SK-N-SH (cell line): ENCODE results near the gene SALL3. TPM values are rescaled to one million over a fixed set of nuclear protein-coding genes. Genes with fewer than 3 reads are reported as not detected.

Source experiments
- CTCF ChIA-PET: fragments of 300-600, 350-600 bp; formaldehyde crosslinking; extraction: SDS; loops from one replicate; lab custom pipeline; 2021; lab: Yijun Ruan, JAX
- POLR2A ChIA-PET: fragments of 350-600 bp; sonication (Branson Sonifier 250); formaldehyde crosslinking; extraction: SDS; loops from one replicate; lab custom pipeline; 2020; ENCODE audit warnings: antibody characterized with exemption, inconsistent platforms; lab: Yijun Ruan, JAX
- DNase-seq: peaks from one replicate; pipeline ENCODE4 v3.0.0; 2012
- H2AFZ ChIP-seq: fragments of 200-600 bp; sonication (generic); 2 replicates; pipeline ENCODE4 v1.8.1; 2016; ENCODE audit warnings: antibody characterized with exemption, mild to moderate bottlenecking, low read depth
- H3F3A ChIP-seq: fragments of 200-600 bp; sonication (generic); replicated peaks from 2 replicates; pipeline ENCODE3; 2016; ENCODE audit warnings: antibody characterized with exemption, mild to moderate bottlenecking; ENCODE audit not compliant: insufficient read depth
- H3K27ac ChIP-seq, 2 experiments: fragments of 200-500 bp in 1 of 2; fragments of 200-600 bp in 1 of 2; sonication (Bioruptor generic) in 1 of 2; sonication (generic), shearing (Covaris generic) in 1 of 2; 2 replicates each; pipeline versions ENCODE4 v1.5.1 to v1.6.1; 2014 to 2016; ENCODE audit warnings: low read depth in 2 of 2, inconsistent platforms in 1 of 2, low read length in 1 of 2, mild to moderate bottlenecking in 1 of 2, mixed read lengths in 1 of 2
- H3K27me3 ChIP-seq: fragments of 200-600 bp; sonication (generic), shearing (Covaris generic); 2 replicates; pipeline ENCODE4 v1.6.1; 2016; ENCODE audit warnings: mixed run types; ENCODE audit not compliant: insufficient read depth
- H3K36me3 ChIP-seq, 2 experiments: fragments of 200-500 bp in 1 of 2; fragments of 200-600 bp in 1 of 2; sonication (Bioruptor generic) in 1 of 2; sonication (generic) in 1 of 2; replicated peaks in 1 of 2; 2 replicates each; pipeline versions ENCODE3 to v1.5.1; 2014 to 2016; ENCODE audit warnings: low read length in 1 of 2, mild to moderate bottlenecking in 1 of 2; ENCODE audit not compliant: insufficient read depth in 2 of 2, control insufficient read depth in 1 of 2
- H3K4me1 ChIP-seq, 2 experiments: fragments of 200-500 bp in 1 of 2; fragments of 200-600 bp in 1 of 2; sonication (Bioruptor generic) in 1 of 2; sonication (generic), shearing (Covaris generic) in 1 of 2; 2 replicates each; pipeline versions ENCODE4 v1.5.1 to v1.6.1; 2014 to 2016; ENCODE audit warnings: low read depth in 1 of 2, low read length in 1 of 2, mixed run types in 1 of 2; ENCODE audit not compliant: insufficient read depth in 2 of 2, control insufficient read depth in 1 of 2
- H3K4me2 ChIP-seq: fragments of 200-600 bp; sonication (generic), shearing (Covaris generic); 2 replicates; pipeline ENCODE4 v1.6.1; 2017; ENCODE audit warnings: mixed run types
- H3K4me3 ChIP-seq, 2 experiments: fragments of 200-500 bp in 1 of 2; fragments of 200-600 bp in 1 of 2; sonication (Bioruptor generic) in 1 of 2; sonication (generic), shearing (Covaris generic) in 1 of 2; 2 replicates each; pipeline versions ENCODE4 v1.5.1 to v1.8.1; 2014 to 2016; ENCODE audit warnings: low read depth in 2 of 2, inconsistent platforms in 1 of 2, low read length in 1 of 2, mild to moderate bottlenecking in 1 of 2, mixed read lengths in 1 of 2, moderate library complexity in 1 of 2
- H3K79me2 ChIP-seq: fragments of 200-600 bp; sonication (generic); 2 replicates; pipeline ENCODE4 v1.8.1; 2017; ENCODE audit warnings: mild to moderate bottlenecking; ENCODE audit not compliant: insufficient read depth
- H3K9ac ChIP-seq: fragments of 200-600 bp; sonication (generic); 2 replicates; pipeline ENCODE4 v1.6.1; 2017; ENCODE audit warnings: mixed run types
- H3K9me2 ChIP-seq: fragments of 200-600 bp; sonication (generic); 2 replicates; pipeline ENCODE4 v1.6.1; 2017; ENCODE audit warnings: mixed run types
- H3K9me3 ChIP-seq: fragments of 200-600 bp; sonication (generic); 2 replicates; pipeline ENCODE4 v1.6.1; 2017; ENCODE audit warnings: mixed run types, mild to moderate bottlenecking, moderate library complexity
- H4K20me1 ChIP-seq: fragments of 200-600 bp; sonication (generic); 2 replicates; pipeline ENCODE4 v1.6.1; 2017; ENCODE audit warnings: mild to moderate bottlenecking, mixed run types; ENCODE audit not compliant: insufficient read depth
- CTCF ChIP-seq: fragments of 200-600 bp; sonication (generic); IDR thresholded peaks from 2 replicates; pipeline ENCODE4 v1.6.1; 2017; ENCODE audit warnings: antibody characterized with exemption, mild to moderate bottlenecking, moderate library complexity
- FOSL2 ChIP-seq: IDR thresholded peaks from 2 replicates; pipeline ENCODE4 v1.4.0; 2012; ENCODE audit warnings: low read depth, mild to moderate bottlenecking, moderate library complexity, borderline replicate concordance
- FOXM1 ChIP-seq: IDR thresholded peaks from 2 replicates; pipeline ENCODE4 v1.4.0; 2012; ENCODE audit warnings: low read depth, mild to moderate bottlenecking
- GATA2 ChIP-seq: sonication (generic); formaldehyde crosslinking; IDR thresholded peaks from 2 replicates; pipeline ENCODE4 v1.5.0; 2020; ENCODE audit warnings: mild to moderate bottlenecking, missing genetic modification reagents
- JUND ChIP-seq: IDR thresholded peaks from 2 replicates; pipeline ENCODE4 v1.4.0; 2012
- MAX ChIP-seq: IDR thresholded peaks from 2 replicates; pipeline ENCODE4 v1.4.0; 2012; ENCODE audit warnings: low read depth
- MEF2A ChIP-seq: IDR thresholded peaks from 2 replicates; pipeline ENCODE4 v1.4.0; 2012; ENCODE audit warnings: low read depth, borderline replicate concordance
- NFIC ChIP-seq: IDR thresholded peaks from 2 replicates; pipeline ENCODE4 v1.4.0; 2012; ENCODE audit warnings: borderline replicate concordance
- NRF1 ChIP-seq: IDR thresholded peaks from 2 replicates; pipeline ENCODE4 v1.6.1; 2012; ENCODE audit warnings: low read depth, mild to moderate bottlenecking, low read length
- PBX3 ChIP-seq: IDR thresholded peaks from 2 replicates; pipeline ENCODE4; 2012
- POLR2AphosphoS5 ChIP-seq: IDR thresholded peaks from 2 replicates; pipeline ENCODE4 v1.6.1; 2012; ENCODE audit warnings: low read depth, low read length
- RAD21 ChIP-seq: IDR thresholded peaks from 2 replicates; pipeline ENCODE4 v1.6.1; 2012; ENCODE audit warnings: mild to moderate bottlenecking, low read length
- RFX5 ChIP-seq: IDR thresholded peaks from 2 replicates; pipeline ENCODE4 v1.6.1; 2012; ENCODE audit warnings: mild to moderate bottlenecking, improper control_type of control experiment, low read length
- RXRA ChIP-seq: IDR thresholded peaks from 2 replicates; pipeline ENCODE4 v1.4.0; 2012; ENCODE audit warnings: low read depth, mild to moderate bottlenecking, borderline replicate concordance
- SIN3A ChIP-seq: IDR thresholded peaks from 2 replicates; pipeline ENCODE4 v1.6.1; 2012; ENCODE audit warnings: low read depth, mild to moderate bottlenecking, low read length, moderate library complexity, borderline replicate concordance
- SMC3 ChIP-seq: IDR thresholded peaks from 2 replicates; pipeline ENCODE4 v1.6.1; 2012; ENCODE audit warnings: low read depth, low read length, improper control_type of control experiment
- TCF12 ChIP-seq: IDR thresholded peaks from 2 replicates; pipeline ENCODE4 v1.4.0; 2012
- TEAD4 ChIP-seq: IDR thresholded peaks from 2 replicates; pipeline ENCODE4 v1.4.0; 2012; ENCODE audit warnings: mild to moderate bottlenecking, borderline replicate concordance; ENCODE audit not compliant: insufficient read depth
- YY1 ChIP-seq: IDR thresholded peaks from 2 replicates; pipeline ENCODE4 v1.4.0; 2012; ENCODE audit warnings: low read depth, mild to moderate bottlenecking
- whole genome bisulfite sequencing: methylation state at CpG from one replicate; pipeline ENCODE4 v1.1.6; 2017; ENCODE audit warnings: low lambda C conversion rate; 5-methylcytosine and 5-hydroxymethylcytosine counted together
- polyA plus RNA-seq, 3 experiments: library from polyadenylated mRNA; depleted of rRNA; stranded (reverse); fragments of >200 nt; gene quantifications; 2 replicates each; pipeline ENCODE4 v1.2.3, GENCODE V29; 2012
- TF ChIP-seq, protein P1 (sequence below): IDR thresholded peaks from 2 replicates; pipeline ENCODE4 v1.4.0; 2012; ENCODE audit warnings: low read depth, borderline replicate concordance

The SALL3 gene
- polyA plus RNA-seq, 1 of the 3 experiments (the other 2 are of a cell fraction), result not detected

DNA sequence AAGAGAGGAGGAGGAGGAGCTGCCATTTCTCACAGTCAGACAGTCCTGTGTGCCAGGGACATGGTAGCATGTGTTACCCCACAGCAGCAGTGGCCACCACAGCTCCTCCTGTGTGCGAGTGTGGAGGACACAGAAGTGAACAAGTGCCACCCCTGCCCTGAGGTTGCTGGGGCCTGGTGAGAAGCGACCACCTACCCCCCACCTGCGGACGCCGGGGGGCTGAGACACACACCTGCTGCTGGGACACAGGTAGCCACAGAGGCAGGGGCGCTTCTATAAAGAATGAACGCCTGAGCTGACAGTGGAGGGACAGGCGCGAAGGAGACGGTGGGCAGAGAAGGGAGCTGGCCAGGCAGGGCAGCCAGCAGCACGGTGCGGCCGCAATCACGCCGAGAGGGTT, 32.3 kb upstream of the SALL3 start:
- H3K9me3 ChIP-seq, result no peaks in the 10 kb centered on the region
- no peaks in the 10 kb centered on the region for H4K20me1 ChIP-seq
- ChIA-PET POLR2A (no interaction called here), CTCF (no interaction called here)
- H3K9me2 ChIP-seq, result no peaks in the 10 kb centered on the region
- no peaks in the 10 kb centered on the region for H3K36me3 ChIP-seq
- H3K27me3 ChIP-seq, result peaks cover 64% of the 10 kb centered on the region
- no peak overlapping the region for H3K27ac ChIP-seq
- H3F3A ChIP-seq, result no peaks in the 10 kb centered on the region
- H2AFZ ChIP-seq, result no peak overlapping the region
- 39% methylated on average over 14 of the region's 15 CpGs for WGBS
- H3K79me2 ChIP-seq, result no peaks in the 10 kb centered on the region
- TF ChIP-seq JUND, result no peak
- no peak for TF ChIP-seq RXRA
- no peak for TF ChIP-seq RFX5
- TF ChIP-seq PBX3, result no peak
- no peak for TF ChIP-seq FOXM1
- TF ChIP-seq FOSL2, result no peak
- TF ChIP-seq MAX, result no peak
- no peak for TF ChIP-seq YY1
- TF ChIP-seq TCF12, result no peak
- no peak for TF ChIP-seq NFIC
- no peak for DNase-seq
- H3K4me2 ChIP-seq, result no peak overlapping the region
- no peak overlapping the region for H3K4me3 ChIP-seq
- H3K4me1 ChIP-seq, result no peaks in the 10 kb centered on the region
- no peak overlapping the region for H3K9ac ChIP-seq

DNA sequence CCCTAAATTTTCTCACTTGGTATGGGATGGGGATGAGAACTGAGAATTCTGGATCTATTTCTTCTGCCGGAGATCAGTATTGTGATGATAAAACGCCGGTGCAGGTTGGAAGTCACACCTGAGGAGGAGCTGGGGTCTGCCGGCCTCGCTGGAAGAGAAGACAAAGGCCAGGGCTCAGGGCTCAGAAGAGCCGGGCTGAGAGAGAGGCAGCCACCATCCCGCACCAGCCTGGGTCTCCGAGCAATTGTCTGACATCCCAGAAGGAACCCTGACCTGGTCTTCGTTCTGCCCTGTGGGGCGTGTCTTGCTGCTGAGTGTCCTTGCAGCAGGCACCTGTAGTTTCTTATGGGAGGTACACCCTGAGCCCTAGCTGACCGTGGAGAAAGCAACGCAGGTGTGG, 31.4 kb upstream of the SALL3 start:
- Histone ChIP-seq H3K9me2 (no peaks in the 10 kb centered on the region), H2AFZ (no peak overlapping the region), H4K20me1 (no peaks in the 10 kb centered on the region), H3K36me3 (no peaks in the 10 kb centered on the region), H3K4me1 (no peaks in the 10 kb centered on the region), H3K27me3 (peaks cover 59% of the 10 kb centered on the region; the same call in 1 of the 2 replicates), H3K4me2 (no peak overlapping the region), H3K9ac (no peak overlapping the region), H3K9me3 (no peaks in the 10 kb centered on the region), H3K79me2 (no peaks in the 10 kb centered on the region), H3K4me3 (no peak overlapping the region), H3K27ac (no peak overlapping the region), H3F3A (no peaks in the 10 kb centered on the region)
- ChIA-PET CTCF (interaction anchor here (1.1 kb wide), 1 partner anchor 20 kb away, joined by 3 read pairs; no protein-coding TSS in a partner anchor), POLR2A (no interaction called here)
- no peak for DNase-seq
- 7% methylated on average over 11 of the region's 12 CpGs for WGBS
- TF ChIP-seq JUND (no peak), FOXM1 (no peak), RFX5 (no peak), MAX (no peak), NRF1 (no peak), SMC3 (no peak), MEF2A (no peak), GATA2 (CRISPR knock-in tag) (no peak), FOSL2 (no peak), TEAD4 (no peak), RAD21 (no peak), PBX3 (no peak), POLR2AphosphoS5 (no peak), SIN3A (no peak), CTCF (no peak)
- TF ChIP-seq, protein P1, sequence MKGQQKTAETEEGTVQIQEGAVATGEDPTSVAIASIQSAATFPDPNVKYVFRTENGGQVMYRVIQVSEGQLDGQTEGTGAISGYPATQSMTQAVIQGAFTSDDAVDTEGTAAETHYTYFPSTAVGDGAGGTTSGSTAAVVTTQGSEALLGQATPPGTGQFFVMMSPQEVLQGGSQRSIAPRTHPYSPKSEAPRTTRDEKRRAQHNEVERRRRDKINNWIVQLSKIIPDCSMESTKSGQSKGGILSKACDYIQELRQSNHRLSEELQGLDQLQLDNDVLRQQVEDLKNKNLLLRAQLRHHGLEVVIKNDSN, result no peak
